ENCODE results near the gene B4GALT6.

- TF ChIP-seq HNF1B (CRISPR knock-in tag; IDR thresholded peaks at IDR 0.05) = no peak
- TF ChIP-seq GABPA (IDR thresholded peaks at IDR 0.05; ENCODE audit: low read depth, low read length) = no peak
- no peak for TF ChIP-seq GABPA (CRISPR knock-in tag; IDR thresholded peaks at IDR 0.05; ENCODE audit: low read depth)
- TF ChIP-seq ZFP36L1 (CRISPR knock-in tag; IDR thresholded peaks at IDR 0.05) = no peak
- no peak for TF ChIP-seq ZFP36 (IDR thresholded peaks at IDR 0.05; ENCODE audit: borderline replicate concordance, low read depth, low read length, partially characterized antibody)
Observed at GRCh38 chr18:31577195-31577594, 107.2 kb downstream of the B4GALT6 start.

Measured in HepG2 (cell line).